NT2/D1 (cell line): ENCODE results near the gene TBC1D22A.

Experiments used
- DNase-seq: peaks from one replicate; pipeline ENCODE4 v3.0.0-alpha.2; 2011; ENCODE audit warnings: low read depth, low spot score
- H3K27me3 ChIP-seq: 2 replicates; pipeline ENCODE4 v1.6.0; 2011; ENCODE audit warnings: mild to moderate bottlenecking; ENCODE audit not compliant: insufficient read length, insufficient read depth
- H3K36me3 ChIP-seq: 2 replicates; pipeline ENCODE4 v1.6.1; 2011; ENCODE audit warnings: mild to moderate bottlenecking, low read length, mixed read lengths; ENCODE audit not compliant: insufficient read depth, insufficient read length
- H3K4me1 ChIP-seq: 2 replicates; pipeline ENCODE4 v1.5.1; 2011; ENCODE audit not compliant: insufficient read depth, insufficient read length
- H3K4me3 ChIP-seq: 2 replicates; pipeline ENCODE4 v1.5.1; 2011; ENCODE audit warnings: low read depth; ENCODE audit not compliant: insufficient read length
- H3K9ac ChIP-seq: 2 replicates; pipeline ENCODE4 v1.6.0; 2011; ENCODE audit warnings: low read depth; ENCODE audit not compliant: insufficient read length
- H3K9me3 ChIP-seq: 2 replicates; pipeline ENCODE4 v1.5.1; 2011; ENCODE audit warnings: mild to moderate bottlenecking, low read length; ENCODE audit not compliant: insufficient read depth
- SUZ12 ChIP-seq: IDR thresholded peaks from 2 replicates; pipeline ENCODE4 v1.6.1; 2011; ENCODE audit not compliant: insufficient read length, insufficient read depth; ENCODE audit errors: extremely low read depth
- YY1 ChIP-seq: IDR thresholded peaks from 2 replicates; pipeline ENCODE4 v1.6.1; 2011; ENCODE audit not compliant: insufficient read length, insufficient read depth
- ZNF274 ChIP-seq: IDR thresholded peaks from 2 replicates; pipeline ENCODE4 v1.6.1; 2011; ENCODE audit warnings: mild to moderate bottlenecking, low read depth, low read length

TBC1D22A gene

GRCh38 chr22:47091921-47092700 is 329.7 kb downstream of the TBC1D22A start:
- no peak for TF ChIP-seq SUZ12
- TF ChIP-seq ZNF274: no peak
- TF ChIP-seq YY1: no peak
- no peak for DNase-seq
- no peaks in the 10 kb centered on the region for H3K4me1 ChIP-seq
- no peaks in the 10 kb centered on the region for H3K27me3 ChIP-seq
- peaks cover 35% of the 10 kb centered on the region for H3K9me3 ChIP-seq
- no peak overlapping the region for H3K9ac ChIP-seq
- H3K36me3 ChIP-seq: no peaks in the 10 kb centered on the region
- H3K4me3 ChIP-seq: no peak overlapping the region

DNA sequence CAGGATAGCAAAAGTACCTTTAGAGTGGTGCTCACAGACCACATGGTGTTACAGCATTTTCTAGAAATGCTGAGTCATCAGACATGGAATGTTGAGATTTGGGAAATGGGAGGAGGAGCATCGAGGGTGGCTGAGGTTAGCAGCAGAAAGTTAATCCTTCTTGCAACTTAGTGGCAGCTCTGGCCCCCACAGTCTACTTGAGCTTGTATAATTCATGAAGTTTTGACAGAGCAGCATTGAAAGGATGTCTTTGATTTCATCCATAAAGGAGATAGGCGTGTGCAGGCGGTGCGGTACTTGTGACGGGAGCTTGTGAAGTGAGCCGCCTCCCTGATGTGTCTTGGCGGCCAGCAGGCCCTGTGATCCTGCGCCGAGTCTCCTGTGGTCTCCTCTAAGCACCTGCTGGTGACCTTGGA is 330.5 kb downstream of the TBC1D22A start:
- no peaks in the 10 kb centered on the region for H3K36me3 ChIP-seq
- no peak overlapping the region for H3K4me3 ChIP-seq
- TF ChIP-seq YY1: no peak
- no peak for TF ChIP-seq SUZ12
- TF ChIP-seq ZNF274: no peak
- no peaks in the 10 kb centered on the region for H3K27me3 ChIP-seq
- no peaks in the 10 kb centered on the region for H3K4me1 ChIP-seq
- peaks cover 35% of the 10 kb centered on the region for H3K9me3 ChIP-seq
- H3K9ac ChIP-seq: no peak overlapping the region
- DNase-seq: no peak

GRCh38 chr22:47093720-47094119 is 331.3 kb downstream of the TBC1D22A start:
- Histone ChIP-seq H3K9me3 (peaks cover 35% of the 10 kb centered on the region), H3K36me3 (no peaks in the 10 kb centered on the region), H3K9ac (no peak overlapping the region), H3K4me1 (no peaks in the 10 kb centered on the region), H3K27me3 (no peaks in the 10 kb centered on the region), H3K4me3 (no peak overlapping the region)
- no peak for DNase-seq
- TF ChIP-seq ZNF274 (no peak), YY1 (no peak), SUZ12 (no peak)

DNA sequence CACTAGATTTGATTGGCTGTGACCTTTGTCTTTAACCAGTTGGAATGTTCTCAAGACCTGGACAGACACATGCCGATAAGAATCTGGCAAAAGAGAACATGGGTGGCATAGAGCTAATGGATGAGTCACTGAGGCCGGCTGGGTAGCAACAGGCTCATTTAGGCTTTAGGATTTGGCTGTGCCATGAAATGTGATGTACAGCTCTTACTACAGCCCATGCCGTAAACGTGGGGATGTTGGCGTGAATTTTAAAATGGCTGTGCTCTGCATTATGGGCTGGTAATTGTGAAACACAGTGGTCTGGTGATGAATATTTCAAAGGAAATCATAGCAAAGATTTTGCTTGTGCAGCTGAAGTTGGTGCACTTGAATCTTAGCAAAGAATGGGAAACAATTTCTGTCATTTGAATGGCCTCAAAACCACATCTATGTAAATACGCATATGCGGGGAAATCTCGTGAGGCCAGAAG is 332.4 kb downstream of the TBC1D22A start:
- no peak for DNase-seq
- TF ChIP-seq YY1 (no peak), ZNF274 (no peak), SUZ12 (no peak)

GRCh38 chr22:47095395-47096122 is 333.1 kb downstream of the TBC1D22A start:
- no peak for DNase-seq
- H3K4me1 ChIP-seq: no peaks in the 10 kb centered on the region
- no peak overlapping the region for H3K4me3 ChIP-seq
- H3K9ac ChIP-seq: no peak overlapping the region
- H3K9me3 ChIP-seq: peaks cover 35% of the 10 kb centered on the region
- no peak for TF ChIP-seq SUZ12
- TF ChIP-seq ZNF274: 0 out of 2 replicates have a peak, but pooled peaks have one; percentile 34
- no peaks in the 10 kb centered on the region for H3K36me3 ChIP-seq
- no peaks in the 10 kb centered on the region for H3K27me3 ChIP-seq

More for the DNA sequence above, 332.4 kb downstream of the TBC1D22A start:
- Histone ChIP-seq H3K36me3 (no peaks in the 10 kb centered on the region), H3K4me1 (no peaks in the 10 kb centered on the region), H3K9me3 (peaks cover 35% of the 10 kb centered on the region), H3K9ac (no peak overlapping the region), H3K4me3 (no peak overlapping the region), H3K27me3 (no peaks in the 10 kb centered on the region)

DNA sequence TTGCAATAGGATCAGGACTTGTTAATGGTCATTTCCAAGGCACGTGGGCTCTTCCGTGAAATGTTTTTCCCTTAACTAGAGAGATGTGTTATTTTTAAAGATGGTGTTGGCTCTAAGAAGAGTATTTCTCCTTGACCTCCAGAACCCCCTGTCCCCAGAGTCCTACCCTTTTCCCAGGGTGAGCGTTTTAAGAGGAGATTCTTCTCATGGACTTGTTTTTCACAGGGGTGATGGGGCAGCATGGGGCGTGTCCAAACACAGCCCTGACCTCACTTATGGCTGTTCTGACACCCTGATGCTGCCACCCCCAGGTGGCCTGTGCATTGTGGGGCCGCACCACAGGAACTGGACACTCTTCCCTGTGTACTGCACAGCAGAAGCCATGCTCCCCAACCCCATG is 335.7 kb downstream of the TBC1D22A start:
- no peak for DNase-seq
- H3K36me3 ChIP-seq: no peaks in the 10 kb centered on the region
- H3K9me3 ChIP-seq: peaks cover 27% of the 10 kb centered on the region
- H3K27me3 ChIP-seq: no peaks in the 10 kb centered on the region
- H3K4me3 ChIP-seq: no peak overlapping the region
- no peak overlapping the region for H3K9ac ChIP-seq
- peaks cover 9% of the 10 kb centered on the region for H3K4me1 ChIP-seq
- TF ChIP-seq YY1: no peak
- no peak for TF ChIP-seq SUZ12
- TF ChIP-seq ZNF274: no peak

DNA sequence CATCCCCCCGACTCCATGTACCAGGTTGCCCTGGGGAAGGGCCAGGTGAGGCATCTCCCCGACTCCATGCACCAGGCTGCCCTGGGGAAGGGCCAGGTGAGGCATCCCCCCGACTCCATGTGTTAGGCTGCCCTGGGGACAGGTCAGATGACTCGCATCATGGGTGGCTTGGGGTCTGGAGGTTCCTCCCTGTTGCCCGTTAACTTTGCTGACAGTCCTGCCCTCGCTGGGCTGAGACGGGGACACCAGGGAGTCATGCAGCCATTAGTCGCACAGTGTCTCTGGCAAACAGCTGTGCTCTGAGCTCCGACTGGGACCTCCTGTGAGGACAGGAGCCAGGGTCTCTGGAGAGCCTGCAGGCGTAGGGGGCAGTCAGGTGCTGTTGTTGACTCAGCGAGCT is 336.1 kb downstream of the TBC1D22A start:
- Histone ChIP-seq H3K36me3 (no peaks in the 10 kb centered on the region), H3K4me1 (peaks cover 12% of the 10 kb centered on the region), H3K9ac (no peak overlapping the region), H3K9me3 (peaks cover 23% of the 10 kb centered on the region), H3K4me3 (no peak overlapping the region), H3K27me3 (no peaks in the 10 kb centered on the region)
- no peak for TF ChIP-seq SUZ12
- no peak for TF ChIP-seq ZNF274
- TF ChIP-seq YY1: no peak
- no peak for DNase-seq
